Gastroesophageal sphincter (tissue), 4 donors: Measurements from ENCODE around the gene MUS81. TPM values are rescaled to one million over a fixed set of nuclear protein-coding genes. Genes with fewer than 3 reads are reported as not detected.
A peak's percentile ranks its signal among the peaks of the same experiment; 100 is the strongest.

Experiments used
- ATAC-seq: fragments of 150-250 bp; one replicate; pipeline ENCODE4 v1.9.1; 2016; ENCODE audit warnings: mild to moderate bottlenecking, moderate library complexity
- H3K27ac ChIP-seq, 4 donors: fragments of 200-600 bp; sonication (generic) in 3 of 4; 1 replicate in 3 of 4; 2 replicates in 1 of 4; pipeline ENCODE4 v1.5.1; 2016 to 2019
- H3K27me3 ChIP-seq: fragments of 200-600 bp; sonication (generic); one replicate; pipeline ENCODE4 v1.5.1; 2019
- H3K36me3 ChIP-seq, 2 donors: fragments of 200-600 bp; sonication (generic); one replicate each; pipeline ENCODE4 v1.5.1; 2019; ENCODE audit warnings: control low read depth in 1 of 2
- H3K4me1 ChIP-seq, 3 donors: fragments of 200-600 bp; sonication (generic); 1 replicate in 2 of 3; 2 replicates in 1 of 3; pipeline ENCODE4 v1.5.1; 2016 to 2019; ENCODE audit warnings: control low read depth in 2 of 3
- H3K4me3 ChIP-seq, 2 donors: fragments of 200-600 bp; sonication (generic); one replicate each; pipeline ENCODE4 v1.5.1; 2019; ENCODE audit warnings: mild to moderate bottlenecking in 1 of 2, moderate library complexity in 1 of 2
- H3K9me3 ChIP-seq, 3 donors: fragments of 200-600 bp; sonication (generic); one replicate each; pipeline ENCODE4 v1.5.1; 2017 to 2019; ENCODE audit warnings: control low read depth in 2 of 3
- CTCF ChIP-seq, 4 experiments: fragments of 200-600 bp in 2 of 4; fragments of 450-650 bp in 2 of 4; sonication (generic) in 1 of 4; IDR thresholded peaks; one replicate each; pipeline ENCODE4 v1.5.1; 2017 to 2019; ENCODE audit warnings: antibody characterized with exemption in 4 of 4, mild to moderate bottlenecking in 2 of 4, moderate library complexity in 2 of 4
- EP300 ChIP-seq: sonication (generic); formaldehyde crosslinking; IDR thresholded peaks from one replicate; pipeline ENCODE4 v1.6.1; 2017; ENCODE audit warnings: antibody characterized with exemption, mild to moderate bottlenecking
- POLR2A ChIP-seq, 2 donors: fragments of 450-650 bp; IDR thresholded peaks; one replicate each; pipeline ENCODE4 v1.6.1; 2017; ENCODE audit warnings: antibody characterized with exemption in 2 of 2, mild to moderate bottlenecking in 2 of 2, moderate library complexity in 1 of 2
- POLR2AphosphoS5 ChIP-seq: sonication (generic); formaldehyde crosslinking; IDR thresholded peaks from one replicate; pipeline ENCODE4 v1.6.1; 2017; ENCODE audit warnings: antibody characterized with exemption
- whole genome bisulfite sequencing, 2 donors: methylation state at CpG; one replicate each; pipeline ENCODE4 v1.1.5; 2018; ENCODE audit warnings: low coverage in 1 of 2; 5-methylcytosine and 5-hydroxymethylcytosine counted together
- total RNA-seq, 4 donors: library from RNA; depleted of rRNA; stranded (reverse); fragments of >200 nt; gene quantifications; one replicate each; pipeline ENCODE4 v1.1.0, GENCODE V29; 2016

Gene MUS81
- total RNA-seq, 4 donors from 2014 or later: 37.2 to 71.7 (median 60.8) TPM

GRCh38 chr11:65854852-65855837 is 5.1 kb upstream of the MUS81 start:
- H3K36me3 ChIP-seq: peaks cover 0 to 60% of the 10 kb centered on the region in 2 donors
- WGBS, 2 donors: 42 to 55% methylated on average over 3 to 6 of the region's 15 CpGs
- TF ChIP-seq POLR2AphosphoS5 (no peak), EP300 (no peak), CTCF (IDR thresholded peaks at IDR 0.05) (no peak), POLR2A (IDR thresholded peaks at IDR 0.05) (no peak)

GRCh38 chr11:65855927-65856363 is 4.3 kb upstream of the MUS81 start:
- WGBS, 2 donors: 52% methylated on average over 9 of the region's 15 CpGs; no CpG with 5 or more reads in 1 of the 2 donors
- Histone ChIP-seq H3K4me1 (peaks cover 0 to 68% (median 13%) of the 10 kb centered on the region in 3 donors), H3K36me3 (peaks cover 0 to 55% of the 10 kb centered on the region in 2 donors), H3K27me3 (no peaks in the 10 kb centered on the region), H3K9me3 (peaks cover 0 to 8% (median 0%) of the 10 kb centered on the region in 3 donors), H3K27ac (peak overlapping the region in 2 of 4 donors; percentile 90 to 99), H3K4me3 (peak overlapping the region in 1 of 2 donors; percentile 95)
- no peak for ATAC-seq
- TF ChIP-seq CTCF (IDR thresholded peaks at IDR 0.05) (no peak), POLR2A (IDR thresholded peaks at IDR 0.05) (no peak), POLR2AphosphoS5 (no peak), EP300 (no peak)

More at GRCh38 chr11:65854852-65855837, 5.1 kb upstream of the MUS81 start:
- Histone ChIP-seq H3K4me3 (no peak overlapping the region), H3K4me1 (peaks cover 0 to 67% (median 13%) of the 10 kb centered on the region in 3 donors), H3K9me3 (peaks cover 0 to 10% (median 0%) of the 10 kb centered on the region in 3 donors), H3K27ac (no peak overlapping the region), H3K27me3 (no peaks in the 10 kb centered on the region)
- ATAC-seq: no peak

GRCh38 chr11:65856689-65857499 is 3.3 kb upstream of the MUS81 start:
- peak; percentile 53 for ATAC-seq
- 7% methylated on average over 8 of the region's 57 CpGs; no CpG with 5 or more reads in 1 of the 2 donors for WGBS, 2 donors
- Histone ChIP-seq H3K9me3 (no peaks in the 10 kb centered on the region), H3K4me3 (peak overlapping the region; percentile 75 to 95), H3K36me3 (peaks cover 0 to 48% of the 10 kb centered on the region in 2 donors), H3K4me1 (peaks cover 0 to 75% (median 22%) of the 10 kb centered on the region in 3 donors), H3K27ac (peak overlapping the region; percentile 77 to 99 (median 94)), H3K27me3 (no peaks in the 10 kb centered on the region)
- peak; percentile 50 to 59 for TF ChIP-seq POLR2A (IDR thresholded peaks at IDR 0.05)
- TF ChIP-seq POLR2AphosphoS5: peak; percentile 85
- TF ChIP-seq CTCF (IDR thresholded peaks at IDR 0.05): no peak

- Histone ChIP-seq H3K4me3 (peak overlapping the region; percentile 75 to 95), H3K27me3 (no peaks in the 10 kb centered on the region), H3K9me3 (no peaks in the 10 kb centered on the region), H3K36me3 (peaks cover 0 to 48% of the 10 kb centered on the region in 2 donors), H3K27ac (peak overlapping the region; percentile 77 to 99 (median 94)), H3K4me1 (peaks cover 0 to 75% (median 27%) of the 10 kb centered on the region in 3 donors)
- no CpG with 5 or more reads among the region's 49 CpGs for WGBS, 2 donors
- no peak for TF ChIP-seq CTCF (IDR thresholded peaks at IDR 0.05)
- TF ChIP-seq POLR2AphosphoS5: no peak
- TF ChIP-seq EP300: no peak
- TF ChIP-seq POLR2A (IDR thresholded peaks at IDR 0.05): no peak
- no peak for ATAC-seq
Measured at GRCh38 chr11:65857500-65857852, 2.8 kb upstream of the MUS81 start.
